ENCODE measurements around the gene IPO9.

The IPO9 gene

GRCh38 chr1:201907621-201908020 lies 78.7 kb downstream of the IPO9 start:
- DNase-seq: no peak

- no peak for DNase-seq
Measured at GRCh38 chr1:201911826-201912571, 83.0 kb downstream of the IPO9 start.

GRCh38 chr1:201912832-201913231 lies 83.9 kb downstream of the IPO9 start:
- DNase-seq: no peak

DNA sequence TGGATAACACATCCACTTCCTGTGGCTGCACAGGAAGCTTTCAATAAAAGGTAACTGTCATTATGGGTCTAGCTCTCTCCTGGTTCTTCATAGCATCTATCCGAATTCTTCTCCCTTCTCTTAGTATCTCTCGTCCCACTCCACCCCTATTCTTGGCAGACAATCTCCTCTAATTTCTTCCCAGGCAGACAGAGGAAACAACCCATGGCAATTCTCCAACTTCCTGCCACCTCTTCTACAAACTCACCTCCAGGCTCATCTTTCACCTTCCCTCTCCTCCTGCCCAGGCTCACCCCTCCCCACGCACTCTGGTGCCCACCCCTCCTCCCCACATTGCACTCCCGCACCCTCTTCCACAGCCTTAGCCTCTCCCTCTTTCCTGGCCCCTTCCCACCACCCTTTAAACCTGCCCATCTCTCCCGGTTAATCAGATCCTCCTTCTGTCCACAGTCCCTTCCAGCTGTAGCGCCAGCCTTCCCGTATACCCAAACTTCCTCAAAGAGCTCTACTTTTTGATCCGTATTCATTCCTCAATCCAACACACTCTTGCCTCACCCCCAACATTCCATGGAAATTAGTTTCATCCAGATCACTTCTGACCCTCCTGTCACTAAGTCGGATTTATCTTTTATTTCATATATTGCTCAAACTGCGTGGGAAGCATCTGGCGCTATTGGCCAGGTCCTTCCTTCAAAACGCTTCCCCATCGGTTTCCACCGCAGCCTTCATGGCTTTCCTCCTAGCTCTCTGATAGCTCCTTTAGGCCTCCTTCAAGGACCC lies 85.7 kb downstream of the IPO9 start:
- DNase-seq: no peak

DNA sequence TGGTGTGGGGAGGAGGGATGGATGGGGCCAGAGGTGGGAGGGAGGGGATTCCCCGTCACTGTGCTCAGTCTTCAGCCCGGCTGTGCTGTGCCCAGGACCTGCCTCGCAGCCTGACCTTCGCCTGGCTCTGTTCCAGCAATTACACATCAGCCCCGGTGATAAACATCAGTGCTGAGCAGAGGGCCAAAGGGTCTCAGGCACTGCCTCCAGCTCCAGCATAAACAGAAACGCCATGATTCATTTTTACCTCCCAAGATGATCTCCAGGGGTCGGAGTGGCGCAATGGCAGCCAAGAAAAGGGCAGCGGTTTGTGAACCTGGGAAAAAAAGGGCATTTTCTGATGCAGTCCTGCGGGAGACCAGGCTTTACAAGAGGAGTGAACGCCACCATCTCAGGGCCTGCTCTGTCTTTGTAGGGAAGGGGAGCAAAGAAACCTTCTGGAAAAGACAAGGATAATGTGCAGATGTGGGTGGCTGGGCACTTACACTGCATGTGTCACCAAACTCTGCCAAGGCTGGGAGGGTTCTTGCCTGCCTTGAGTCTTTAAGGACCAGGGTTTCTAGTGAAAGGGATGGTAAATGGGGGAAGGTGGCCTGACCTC lies 87.8 kb downstream of the IPO9 start:
- DNase-seq: no peak

- no peak for DNase-seq
Measured at GRCh38 chr1:201917362-201918033, 88.5 kb downstream of the IPO9 start.

GRCh38 chr1:201918343-201918742 lies 89.4 kb downstream of the IPO9 start:
- DNase-seq: no peak

GRCh38 chr1:201921952-201922558 lies 93.1 kb downstream of the IPO9 start:
- no peak for DNase-seq

DNA sequence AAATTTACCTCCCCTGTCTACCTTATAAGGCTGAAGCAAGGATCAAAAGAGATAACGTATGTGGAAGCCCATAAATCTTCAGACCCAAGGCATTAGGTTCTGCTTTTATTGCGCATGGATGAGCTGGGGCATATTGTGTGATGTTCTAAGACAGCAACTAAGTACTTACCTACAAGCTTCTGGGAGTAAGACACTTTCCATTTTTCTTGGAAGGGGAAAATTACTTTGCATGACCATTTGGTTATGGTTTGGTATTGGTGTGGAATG lies 96.3 kb downstream of the IPO9 start:
- no peak for DNase-seq

DNA sequence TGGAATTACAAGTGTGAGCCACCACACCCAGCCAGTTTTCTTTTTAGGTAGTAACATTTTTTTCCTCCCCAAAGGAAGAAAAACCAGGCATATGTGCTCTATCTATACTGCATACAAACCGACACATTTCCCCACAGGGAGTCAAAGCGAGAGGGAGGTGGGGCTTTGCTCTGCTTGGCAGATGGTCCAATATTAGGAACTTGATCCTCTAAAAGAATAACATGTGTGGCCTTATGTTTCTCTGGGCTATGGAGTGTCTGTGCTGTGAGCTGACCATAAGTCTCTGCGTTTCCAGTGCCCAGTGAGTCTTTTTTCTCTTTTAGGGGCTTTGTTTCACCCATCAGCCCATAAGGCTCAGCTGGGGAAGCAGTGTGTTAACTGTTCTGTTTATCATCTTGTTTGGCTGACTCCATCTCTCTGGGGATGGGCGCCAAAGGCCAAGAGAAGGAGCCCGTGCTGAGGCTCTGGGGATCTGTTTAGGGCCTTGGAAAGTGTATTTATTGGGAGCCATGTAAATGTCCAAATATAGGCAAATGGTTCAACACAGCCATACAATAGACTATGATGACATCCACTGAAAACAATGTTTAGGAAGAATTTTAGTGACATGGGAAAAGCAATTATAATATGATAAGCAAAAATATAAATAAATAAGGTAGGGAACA lies 97.2 kb downstream of the IPO9 start:
- DNase-seq: no peak

DNA sequence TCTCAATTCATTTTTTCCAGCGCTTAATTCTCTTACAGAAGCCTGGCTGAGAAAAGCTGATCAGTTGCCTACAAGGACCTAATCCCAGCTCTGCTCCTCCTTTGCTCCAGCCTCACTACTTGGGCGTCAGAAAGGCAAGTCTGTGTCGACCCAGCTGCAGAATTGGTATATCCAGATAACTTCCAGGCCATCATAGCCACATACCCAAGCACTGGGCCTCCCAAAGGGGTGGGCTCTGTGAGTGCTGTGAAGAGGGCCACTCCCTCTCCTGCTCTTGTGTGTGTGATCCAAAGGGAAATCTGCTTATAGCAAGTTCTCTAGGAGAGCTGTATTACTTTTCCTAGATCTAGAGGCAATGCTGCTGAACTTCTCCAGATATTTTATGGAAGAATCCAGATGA lies 99.3 kb downstream of the IPO9 start:
- no peak for DNase-seq

- no peak for DNase-seq
Measured at GRCh38 chr1:201930137-201930536, 101.2 kb downstream of the IPO9 start.

- no peak for DNase-seq
Measured at GRCh38 chr1:201930803-201931202, 101.8 kb downstream of the IPO9 start.

Measured in cerebellar nuclear complex (tissue), 1 donor.